GM19193 (cell line): ENCODE measurements around the gene CHI3L2.

Experiments used
- POLR2A ChIP-seq: IDR thresholded peaks from 4 replicates; pipeline ENCODE4 v1.6.1; 2011; ENCODE audit not compliant: insufficient read depth, insufficient read length; ENCODE audit errors: extremely low read depth

CHI3L2 gene, protein sequence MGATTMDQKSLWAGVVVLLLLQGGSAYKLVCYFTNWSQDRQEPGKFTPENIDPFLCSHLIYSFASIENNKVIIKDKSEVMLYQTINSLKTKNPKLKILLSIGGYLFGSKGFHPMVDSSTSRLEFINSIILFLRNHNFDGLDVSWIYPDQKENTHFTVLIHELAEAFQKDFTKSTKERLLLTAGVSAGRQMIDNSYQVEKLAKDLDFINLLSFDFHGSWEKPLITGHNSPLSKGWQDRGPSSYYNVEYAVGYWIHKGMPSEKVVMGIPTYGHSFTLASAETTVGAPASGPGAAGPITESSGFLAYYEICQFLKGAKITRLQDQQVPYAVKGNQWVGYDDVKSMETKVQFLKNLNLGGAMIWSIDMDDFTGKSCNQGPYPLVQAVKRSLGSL

DNA sequence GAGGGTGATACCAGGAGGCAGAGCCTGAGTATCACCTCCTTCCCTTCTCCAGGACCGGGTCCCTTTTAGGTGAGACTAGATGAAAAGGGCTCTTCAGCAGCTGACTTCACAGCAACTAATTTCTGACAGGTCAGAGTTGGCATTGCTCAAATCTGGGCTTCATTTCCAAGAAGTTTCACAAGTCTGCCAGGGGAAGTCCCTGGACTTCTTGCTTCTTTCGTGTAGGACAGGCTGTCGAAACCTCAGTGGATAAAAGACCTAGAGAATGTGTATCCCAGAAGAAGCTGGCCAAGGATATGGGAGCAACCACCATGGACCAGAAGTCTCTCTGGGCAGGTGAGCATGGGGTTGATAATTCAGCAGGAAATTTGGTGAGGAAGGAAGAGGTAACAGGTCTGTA is at the start of gene CHI3L2:
Gene CHI3L2, plus strand, starts transcription at position 280 of the 400 bp plus-strand sequence. Its CDS starts 17 bp downstream, at position 297.
- TF ChIP-seq POLR2A, result no peak

- TF ChIP-seq POLR2A, result no peak
These were observed 47.5 kb upstream of the CHI3L2 start for GRCh38 chr1:111179968-111180533.

DNA sequence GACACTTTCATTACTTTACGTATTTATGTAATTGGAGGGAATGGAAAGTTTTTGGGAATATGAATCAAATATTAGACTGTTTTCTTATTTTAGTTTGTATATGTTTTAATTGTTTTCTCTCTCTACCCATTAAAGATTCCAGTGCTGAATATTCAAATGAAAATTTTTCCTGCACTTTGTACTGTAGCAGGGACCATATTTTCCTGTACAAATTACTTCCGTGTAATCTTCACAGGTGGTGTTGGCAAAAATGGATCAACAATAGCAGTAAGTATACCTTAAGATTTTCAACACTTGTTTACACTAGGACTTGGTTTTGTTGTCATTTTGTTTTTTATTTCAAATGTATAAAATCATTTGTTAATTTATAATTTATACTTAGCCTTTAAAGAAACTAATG is 45.5 kb upstream of the CHI3L2 start:
- TF ChIP-seq POLR2A, result no peak

DNA sequence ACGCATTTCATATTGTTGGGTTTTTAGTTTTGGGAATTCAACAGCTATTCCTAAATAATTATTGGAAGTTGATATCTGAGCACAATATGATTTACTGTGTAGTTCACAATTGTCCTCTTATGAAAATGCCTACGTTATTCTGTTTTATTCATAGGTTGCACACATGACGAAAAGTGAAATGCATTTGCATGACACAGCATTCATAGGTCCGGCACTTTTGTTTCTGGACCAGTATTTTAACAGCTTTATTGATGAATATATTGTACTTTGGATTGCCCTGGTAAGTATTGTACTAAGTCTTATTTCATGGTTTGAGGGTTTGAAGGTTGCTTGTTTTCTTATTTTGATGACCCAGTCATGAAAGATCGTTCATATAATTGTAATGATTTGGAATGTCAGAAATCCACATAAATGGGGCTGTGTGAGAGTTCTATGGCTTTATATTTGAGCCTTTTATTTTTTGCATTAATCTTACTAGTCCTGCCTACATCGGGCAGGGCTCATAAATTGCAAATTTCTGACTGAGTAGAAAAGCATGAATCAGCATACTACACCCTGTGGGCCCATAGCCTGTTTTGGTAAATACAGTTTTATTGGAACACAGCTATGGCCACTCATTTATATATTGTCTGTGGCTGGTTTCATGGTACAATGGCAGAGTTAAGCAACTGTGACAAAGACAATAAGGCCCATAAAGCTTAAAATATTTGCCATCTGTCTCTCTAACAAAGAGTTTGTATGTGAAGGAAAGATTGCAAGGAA is 44.0 kb upstream of the CHI3L2 start:
- no peak for TF ChIP-seq POLR2A

DNA sequence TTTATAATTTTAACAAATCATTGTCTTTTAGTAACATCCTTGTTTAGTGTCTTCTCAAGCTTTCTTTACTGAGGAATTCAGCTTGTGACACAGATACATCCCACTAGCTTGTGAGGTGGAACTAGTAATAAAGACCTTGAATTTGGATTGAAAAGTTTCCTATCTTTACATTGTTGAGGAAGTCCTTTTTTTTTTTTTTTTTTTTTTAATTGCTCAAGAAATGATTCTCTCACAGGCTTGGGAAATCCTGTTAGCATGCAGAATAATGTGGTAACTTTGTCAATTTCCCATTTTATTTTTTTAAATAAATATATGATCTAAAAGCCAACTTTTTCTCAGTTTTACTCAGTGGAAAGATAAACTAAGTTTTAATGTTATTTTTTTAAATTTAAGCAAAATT is 42.9 kb upstream of the CHI3L2 start:
- no peak for TF ChIP-seq POLR2A

GRCh38 chr1:111190931-111191451 is 36.5 kb upstream of the CHI3L2 start:
- TF ChIP-seq POLR2A, result no peak

DNA sequence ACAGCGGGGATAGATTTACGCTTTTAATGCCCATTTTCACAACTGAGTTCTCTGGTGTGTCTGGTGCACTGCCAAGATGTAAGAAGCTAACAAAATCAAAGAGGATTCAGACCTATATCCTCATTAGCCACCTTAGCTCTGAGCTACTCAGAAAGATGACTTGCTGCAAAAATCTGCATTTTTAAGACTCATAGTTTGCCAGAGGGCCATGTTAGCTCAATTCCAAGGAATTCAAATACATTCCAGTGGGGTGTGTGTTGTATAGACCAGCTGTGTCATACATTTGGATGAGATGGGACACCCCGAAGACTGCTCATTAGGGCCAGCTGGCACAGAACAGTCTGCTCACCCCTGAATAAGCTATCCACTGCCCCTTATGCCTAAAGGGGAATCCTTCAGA is 36.0 kb upstream of the CHI3L2 start:
- TF ChIP-seq POLR2A, result no peak

DNA sequence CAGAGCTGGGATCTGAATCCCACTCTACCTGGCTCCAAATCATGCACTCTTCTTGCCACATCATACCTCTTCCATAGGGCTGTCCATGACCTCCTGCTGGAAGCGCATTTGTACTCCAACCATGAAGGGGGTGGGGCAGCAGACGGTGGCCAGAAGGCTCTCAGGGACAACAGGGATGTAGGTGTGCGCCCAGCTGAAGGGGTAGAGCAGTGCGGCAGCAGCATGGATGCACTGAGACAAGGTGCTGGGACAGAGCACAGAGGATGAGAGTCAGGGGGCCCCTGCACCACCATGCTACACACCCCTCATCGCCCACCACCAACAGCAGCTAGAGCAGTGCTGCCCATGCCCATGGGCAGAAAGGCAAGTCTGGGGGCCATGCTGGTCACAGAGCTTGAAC is 35.4 kb upstream of the CHI3L2 start:
- TF ChIP-seq POLR2A, result no peak

GRCh38 chr1:111192658-111193519 is 34.6 kb upstream of the CHI3L2 start:
- TF ChIP-seq POLR2A, result no peak

- no peak for TF ChIP-seq POLR2A
These were observed 33.6 kb upstream of the CHI3L2 start for GRCh38 chr1:111193712-111194480.

GRCh38 chr1:111195002-111195684 is 32.4 kb upstream of the CHI3L2 start:
- no peak for TF ChIP-seq POLR2A

DNA sequence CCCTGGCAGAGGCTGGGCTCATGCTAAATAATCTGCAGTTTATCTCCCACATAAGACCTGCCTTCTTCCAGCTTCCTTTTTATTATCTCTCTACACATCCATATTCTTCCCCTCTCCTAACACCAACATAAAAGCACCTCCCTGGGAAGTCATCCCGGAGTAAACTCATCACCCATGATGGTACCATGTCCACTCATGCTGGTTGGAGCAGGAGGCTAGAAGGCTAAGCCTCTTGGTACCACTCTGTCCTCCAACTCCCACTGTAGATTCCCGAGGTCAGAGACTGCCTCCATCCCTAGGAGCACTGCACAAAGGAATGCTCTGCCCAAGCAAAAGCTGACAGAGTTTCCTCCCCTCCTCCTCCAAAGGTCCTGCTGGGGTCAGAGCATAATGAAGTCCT is 31.3 kb upstream of the CHI3L2 start:
- no peak for TF ChIP-seq POLR2A

DNA sequence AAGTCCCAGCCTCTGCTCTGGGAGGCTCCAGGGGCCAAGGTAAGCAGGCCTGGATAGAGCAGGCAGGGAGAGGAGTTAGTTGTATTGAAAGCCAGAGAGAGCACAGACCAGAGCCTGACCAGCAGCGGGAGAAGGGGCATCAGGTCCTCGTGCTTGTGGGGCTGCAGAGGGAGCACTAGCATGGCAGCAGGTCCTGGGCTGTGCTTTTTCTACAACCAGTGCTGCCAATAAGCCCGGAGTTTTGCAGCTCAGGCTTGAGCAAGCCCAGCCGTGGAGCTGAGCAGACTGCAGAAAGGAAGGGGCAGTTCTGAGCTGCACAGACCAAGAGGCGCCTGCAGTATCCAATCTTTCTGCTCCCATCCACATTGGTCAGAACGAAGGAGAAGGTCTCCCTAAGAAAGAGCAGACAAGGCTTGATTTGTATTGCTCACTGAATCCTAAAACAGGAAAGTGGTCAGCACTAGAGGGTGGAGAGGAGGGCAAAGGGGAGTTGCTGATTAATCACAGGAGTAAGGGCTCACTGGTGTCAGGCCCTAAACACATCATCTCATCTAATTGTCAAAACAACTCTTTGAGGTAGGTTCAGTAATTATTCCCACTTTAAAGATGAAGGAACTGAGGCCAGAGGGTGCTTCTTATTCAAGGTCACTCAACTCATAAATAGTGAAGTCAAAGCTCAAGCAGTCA is 29.8 kb upstream of the CHI3L2 start:
- TF ChIP-seq POLR2A, result no peak
